HCT116 (cell line): ENCODE measurements around the gene SUGT1. TPM values are rescaled to one million over a fixed set of nuclear protein-coding genes. Genes with fewer than 3 reads are reported as not detected.

Source experiments
- ATAC-seq: fragments of 200-7000 bp; cut with Tn5 transposase; 2 replicates; pipeline ENCODE4 v1.9.1; 2020; ENCODE audit warnings: mild to moderate bottlenecking, moderate library complexity
- BruUV-seq: library from RNA; stranded (reverse); fragments of 400-500 nt; replicated peaks from 2 replicates; lab custom pipeline; 2021; lab: Mats Ljungman, UMichigan
- CTCF ChIA-PET: fragments of 300-600 bp; sonication (Branson Sonifier 250); formaldehyde crosslinking; loops from one replicate; lab custom pipeline; 2021; ENCODE audit warnings: antibody characterized with exemption; lab: Charles Lee
- POLR2A ChIA-PET: fragments of 300-600, 350-600 bp; sonication (Branson Sonifier 250); formaldehyde crosslinking; loops from one replicate; lab custom pipeline; 2021; ENCODE audit warnings: antibody characterized with exemption; lab: Charles Lee
- RAD21 ChIA-PET, 2 experiments: fragments of 300-600 bp; sonication (Branson Sonifier 250); formaldehyde crosslinking; loops; one replicate each; lab custom pipeline; 2023; ENCODE audit warnings: low total read pairs in 2 of 2; ENCODE audit not compliant: uncharacterized antibody in 2 of 2, unreplicated experiment in 2 of 2, low non-redundant PET in 1 of 2; lab: Charles Lee
- DNase-seq: peaks from one replicate; pipeline ENCODE4 v3.0.0-alpha.2; 2010; ENCODE audit warnings: low read depth, low spot score
- H2AFZ ChIP-seq: fragments of 200-600 bp; shearing (Covaris generic), sonication (generic); 2 replicates; pipeline ENCODE4 v1.6.1; 2017; ENCODE audit warnings: low read depth, mixed run types, mixed read lengths, antibody characterized with exemption, low read length; ENCODE audit not compliant: poor library complexity, severe bottlenecking
- H3K27ac ChIP-seq: 2 replicates; pipeline ENCODE4 v1.5.1; 2012; ENCODE audit warnings: low read depth, low read length
- H3K27me3 ChIP-seq: fragments of 200-600 bp; sonication (generic); 2 replicates; pipeline ENCODE4 v1.6.1; 2016; ENCODE audit warnings: mixed run types, low read length, mixed read lengths; ENCODE audit not compliant: insufficient read depth
- H3K36me3 ChIP-seq, 2 experiments: fragments of 200-500 bp in 1 of 2; fragments of 200-600 bp in 1 of 2; sonication (Bioruptor generic) in 1 of 2; sonication (generic) in 1 of 2; 2 replicates each; pipeline versions ENCODE4 v1.5.1 to v1.6.1; 2014 to 2016; ENCODE audit warnings: low read length in 2 of 2, inconsistent platforms in 1 of 2, mixed read lengths in 1 of 2, mixed run types in 1 of 2; ENCODE audit not compliant: insufficient read depth in 2 of 2, control insufficient read depth in 1 of 2
- H3K4me1 ChIP-seq, 2 experiments: fragments of 200-600 bp in 1 of 2; sonication (generic) in 1 of 2; 2 replicates each; pipeline versions ENCODE4 v1.5.1 to v1.6.1; 2012 to 2017; ENCODE audit warnings: low read length in 2 of 2, inconsistent platforms in 1 of 2, mild to moderate bottlenecking in 1 of 2, mixed read lengths in 1 of 2, mixed run types in 1 of 2, moderate library complexity in 1 of 2; ENCODE audit not compliant: insufficient read depth in 2 of 2, control insufficient read depth in 1 of 2
- H3K4me2 ChIP-seq: fragments of 200-600 bp; sonication (generic); 2 replicates; pipeline ENCODE4 v1.6.1; 2017; ENCODE audit warnings: mixed run types, low read length, mixed read lengths
- H3K4me3 ChIP-seq, 2 experiments: fragments of 200-600 bp in 1 of 2; sonication (generic) in 1 of 2; replicated peaks in 1 of 2; 2 replicates each; pipeline ENCODE4 v1.5.1; 2011 to 2016; ENCODE audit warnings: low read length in 2 of 2, control low read depth in 1 of 2, low read depth in 1 of 2, mild to moderate bottlenecking in 1 of 2, mixed read lengths in 1 of 2, mixed run types in 1 of 2
- H3K79me2 ChIP-seq: fragments of 200-600 bp; sonication (generic); 2 replicates; pipeline ENCODE4 v1.6.1; 2017; ENCODE audit warnings: mild to moderate bottlenecking, mixed run types, low read length, moderate library complexity, mixed read lengths; ENCODE audit not compliant: insufficient read depth
- H3K9ac ChIP-seq: fragments of 200-600 bp; sonication (generic); 2 replicates; pipeline ENCODE4 v1.6.1; 2016; ENCODE audit warnings: low read length, mixed read lengths
- H3K9me2 ChIP-seq: fragments of 200-600 bp; sonication (generic), shearing (Covaris generic); 2 replicates; pipeline ENCODE4 v1.6.1; 2017; ENCODE audit warnings: mixed run types, mild to moderate bottlenecking, moderate library complexity; ENCODE audit not compliant: insufficient read depth
- H3K9me3 ChIP-seq, 2 experiments: fragments of 200-500 bp in 1 of 2; fragments of 200-600 bp in 1 of 2; sonication (Bioruptor generic) in 1 of 2; sonication (generic) in 1 of 2; 2 replicates each; pipeline ENCODE4 v1.6.1; 2014 to 2017; ENCODE audit warnings: low read length in 2 of 2, mixed read lengths in 2 of 2, inconsistent platforms in 1 of 2, low read depth in 1 of 2, mild to moderate bottlenecking in 1 of 2, mixed run types in 1 of 2, moderate library complexity in 1 of 2; ENCODE audit not compliant: control insufficient read depth in 1 of 2, insufficient read depth in 1 of 2
- H4K20me1 ChIP-seq: fragments of 200-600 bp; sonication (generic), shearing (Covaris generic); 2 replicates; pipeline ENCODE4 v1.6.1; 2017; ENCODE audit warnings: mixed run types, mild to moderate bottlenecking, moderate library complexity; ENCODE audit not compliant: insufficient read depth
- CBX3 ChIP-seq: IDR thresholded peaks from 2 replicates; pipeline ENCODE4 v1.6.1; 2012; ENCODE audit warnings: low read depth
- CEBPB ChIP-seq: IDR thresholded peaks from 2 replicates; pipeline ENCODE4 v1.6.1; 2012; ENCODE audit warnings: low read depth
- EZH2phosphoT487 ChIP-seq: fragments of 200-600 bp; IDR thresholded peaks from 2 replicates; pipeline ENCODE4 v1.6.1; 2018; ENCODE audit warnings: antibody characterized with exemption, borderline replicate concordance
- SP1 ChIP-seq: IDR thresholded peaks from 2 replicates; pipeline ENCODE4 v1.6.1; 2012; ENCODE audit warnings: low read depth
- SRF ChIP-seq: IDR thresholded peaks from 2 replicates; pipeline ENCODE4 v1.6.1; 2012; ENCODE audit warnings: low read depth
- ZBTB33 ChIP-seq: IDR thresholded peaks from 2 replicates; pipeline ENCODE4 v1.6.1; 2011; ENCODE audit warnings: mild to moderate bottlenecking, low read length, moderate library complexity; ENCODE audit not compliant: insufficient replicate concordance; ENCODE audit errors: extremely low read depth
- intact Hi-C: fragments of 100-400 bp; cut with micrococcal nuclease; formaldehyde crosslinking; loops from 2 replicates; pipeline ENCODE4 v1.10.0; 2022
- total RNA-seq: library from RNA; stranded (reverse); gene quantifications from one replicate; pipeline ENCODE4 v1.2.1, GENCODE V29; 2021; ENCODE audit not compliant: unreplicated experiment

SUGT1 gene
- total RNA-seq, 1 experiment from 2014 or later: 75.6 TPM

- no peaks in the 10 kb centered on the region for H3K4me1 ChIP-seq
- no peaks in the 10 kb centered on the region for H4K20me1 ChIP-seq
- no peak for DNase-seq
- ChIA-PET POLR2A (no interaction called here), RAD21 (no interaction called here)
- no peak overlapping the region for H3K9ac ChIP-seq
- no TSS peak for BruUV-seq
- H3K4me3 ChIP-seq: no peak overlapping the region
- intact Hi-C loops: no loop called here
- no peaks in the 10 kb centered on the region for H3K36me3 ChIP-seq
- no peaks in the 10 kb centered on the region for H3K9me3 ChIP-seq
- no peak overlapping the region for H3K4me2 ChIP-seq
- no peak overlapping the region for H2AFZ ChIP-seq
- TF ChIP-seq EZH2phosphoT487: no peak
- TF ChIP-seq ZBTB33: no peak
- TF ChIP-seq CBX3: no peak
- TF ChIP-seq SP1: no peak
- TF ChIP-seq SRF: no peak
- TF ChIP-seq, all 23 proteins: peak for 0
- H3K79me2 ChIP-seq: no peaks in the 10 kb centered on the region
- no peak overlapping the region for H3K27ac ChIP-seq
- CTCF ChIA-PET: interaction anchor here (1.3 to 2.0 kb wide), 2 partner anchors 65 to 223 kb away, joined by 5 to 6 read pairs; no protein-coding TSS in a partner anchor
- no peak for ATAC-seq
- no peaks in the 10 kb centered on the region for H3K9me2 ChIP-seq
- peaks cover 11% of the 10 kb centered on the region for H3K27me3 ChIP-seq
Measured at GRCh38 chr13:52744842-52745375, 92.3 kb downstream of the SUGT1 start.

GRCh38 chr13:52746141-52746540 lies 93.5 kb downstream of the SUGT1 start:
- ChIA-PET RAD21 (no interaction called here), POLR2A (no interaction called here), CTCF (interaction anchor here (2.1 kb wide), 1 partner anchor 222 kb away, joined by 7 read pairs; no protein-coding TSS in a partner anchor)
- Histone ChIP-seq H3K36me3 (no peaks in the 10 kb centered on the region), H3K4me1 (no peaks in the 10 kb centered on the region), H3K27ac (no peak overlapping the region), H3K9ac (no peak overlapping the region), H3K4me3 (no peak overlapping the region), H3K4me2 (no peak overlapping the region), H2AFZ (no peak overlapping the region), H3K9me3 (no peaks in the 10 kb centered on the region), H4K20me1 (no peaks in the 10 kb centered on the region), H3K27me3 (peaks cover 17% of the 10 kb centered on the region), H3K9me2 (no peaks in the 10 kb centered on the region), H3K79me2 (no peaks in the 10 kb centered on the region)
- no TSS peak for BruUV-seq
- DNase-seq (no peak), ATAC-seq (no peak)
- intact Hi-C loops: no loop called here
- TF ChIP-seq CEBPB (no peak), EZH2phosphoT487 (no peak)
